SIG-M5 treated with dmso at 0.1 percent for 504 hours (cell line): ENCODE measurements around the gene SLC41A1.
A peak's percentile ranks its signal among the peaks of the same experiment; 100 is the strongest.
"Not testable (repeated sequence)": the region's sequence is repeated elsewhere in the genome, so short reads cannot be mapped to it uniquely, and the experiment has no call there.

Experiments used
- DNase-seq: peaks from one replicate; lab custom pipeline; 2025; ENCODE audit not compliant: unreplicated experiment; lab: John Stamatoyannopoulos, UW

The SLC41A1 gene

GRCh38 chr1:205812878-205813754 is at the start of gene SLC41A1:
Gene SLC41A1, minus strand, starts transcription at chr1:205813198. Its CDS starts 2,757 bp downstream, at chr1:205810441.
- peak; percentile 97 for DNase-seq

GRCh38 chr1:205861540-205861939 is 48.5 kb upstream of the SLC41A1 start:
- DNase-seq, result no peak

GRCh38 chr1:205858141-205858961 is 45.4 kb upstream of the SLC41A1 start:
- no peak for DNase-seq

GRCh38 chr1:205857501-205857900 is 44.5 kb upstream of the SLC41A1 start:
- DNase-seq, result not testable (repeated sequence)

- no peak for DNase-seq
Measured at GRCh38 chr1:205856433-205856832, 43.4 kb upstream of the SLC41A1 start.

- no peak for DNase-seq
Measured at GRCh38 chr1:205852969-205853368, 40.0 kb upstream of the SLC41A1 start.

GRCh38 chr1:205851993-205852392 is 39.0 kb upstream of the SLC41A1 start:
- no peak for DNase-seq

GRCh38 chr1:205849619-205850355 is 36.8 kb upstream of the SLC41A1 start, which contains the start of gene PM20D1:
Gene PM20D1, minus strand, starts transcription at chr1:205850132. Its CDS starts 60 bp downstream, at chr1:205850072.
- no peak for DNase-seq

- DNase-seq, result no peak
Measured at GRCh38 chr1:205843036-205843859, 30.2 kb upstream of the SLC41A1 start.

GRCh38 chr1:205842229-205842628 is 29.2 kb upstream of the SLC41A1 start:
- no peak for DNase-seq

GRCh38 chr1:205840146-205840923 is 27.3 kb upstream of the SLC41A1 start:
- DNase-seq, result no peak

- no peak for DNase-seq
Measured at GRCh38 chr1:205837382-205837970, 24.5 kb upstream of the SLC41A1 start.

GRCh38 chr1:205834751-205835150 is 21.8 kb upstream of the SLC41A1 start:
- DNase-seq, result no peak

- no peak for DNase-seq
Measured at GRCh38 chr1:205832326-205832751, 19.3 kb upstream of the SLC41A1 start.

- DNase-seq, result peak; percentile 13
Measured at GRCh38 chr1:205827623-205828022, 14.6 kb upstream of the SLC41A1 start.

- no peak for DNase-seq
Measured at GRCh38 chr1:205826995-205827394, 14.0 kb upstream of the SLC41A1 start.

- no peak for DNase-seq
Measured at GRCh38 chr1:205826016-205826806, 13.2 kb upstream of the SLC41A1 start.

- no peak for DNase-seq
Measured at GRCh38 chr1:205824180-205824579, 11.2 kb upstream of the SLC41A1 start.
